Neutrophil (primary cell): ENCODE measurements around the gene KIF26A.

ENCODE experiments used
- H3K27ac ChIP-seq: fragments of 200-600 bp; sonication (generic); 2 replicates; pipeline ENCODE4 v1.5.1; 2016; ENCODE audit warnings: mild to moderate bottlenecking, moderate library complexity
- H3K27me3 ChIP-seq: fragments of 200-600 bp; sonication (generic); 2 replicates; pipeline ENCODE4 v1.6.0; 2016; ENCODE audit warnings: mild to moderate bottlenecking
- H3K36me3 ChIP-seq: fragments of 200-600 bp; sonication (generic); 2 replicates; pipeline ENCODE4 v1.5.1; 2017
- H3K4me1 ChIP-seq, 2 experiments: fragments of 200-600 bp in 1 of 2; sonication (generic) in 1 of 2; 1 replicate in 1 of 2; 2 replicates in 1 of 2; pipeline versions ENCODE4 v1.5.1 to v1.6.1; 2013 to 2016; ENCODE audit warnings: low read depth in 1 of 2, low read length in 1 of 2, mild to moderate bottlenecking in 1 of 2, moderate library complexity in 1 of 2; ENCODE audit not compliant: control insufficient read depth in 1 of 2, insufficient read depth in 1 of 2
- H3K4me3 ChIP-seq, 2 experiments: fragments of 200-600 bp in 1 of 2; sonication (generic) in 1 of 2; 1 replicate in 1 of 2; 2 replicates in 1 of 2; pipeline ENCODE4 v1.5.1; 2013 to 2016; ENCODE audit warnings: low read depth in 1 of 2, low read length in 1 of 2, mild to moderate bottlenecking in 1 of 2, moderate library complexity in 1 of 2
- H3K9me3 ChIP-seq: fragments of 200-600 bp; sonication (generic); 2 replicates; pipeline ENCODE4 v1.5.1; 2016
- TF ChIP-seq, protein P1 (sequence below): fragments of 200-600 bp; sonication (generic); IDR thresholded peaks from 2 replicates; pipeline ENCODE4 v1.5.1; 2016; ENCODE audit warnings: antibody characterized with exemption

KIF26A gene

DNA sequence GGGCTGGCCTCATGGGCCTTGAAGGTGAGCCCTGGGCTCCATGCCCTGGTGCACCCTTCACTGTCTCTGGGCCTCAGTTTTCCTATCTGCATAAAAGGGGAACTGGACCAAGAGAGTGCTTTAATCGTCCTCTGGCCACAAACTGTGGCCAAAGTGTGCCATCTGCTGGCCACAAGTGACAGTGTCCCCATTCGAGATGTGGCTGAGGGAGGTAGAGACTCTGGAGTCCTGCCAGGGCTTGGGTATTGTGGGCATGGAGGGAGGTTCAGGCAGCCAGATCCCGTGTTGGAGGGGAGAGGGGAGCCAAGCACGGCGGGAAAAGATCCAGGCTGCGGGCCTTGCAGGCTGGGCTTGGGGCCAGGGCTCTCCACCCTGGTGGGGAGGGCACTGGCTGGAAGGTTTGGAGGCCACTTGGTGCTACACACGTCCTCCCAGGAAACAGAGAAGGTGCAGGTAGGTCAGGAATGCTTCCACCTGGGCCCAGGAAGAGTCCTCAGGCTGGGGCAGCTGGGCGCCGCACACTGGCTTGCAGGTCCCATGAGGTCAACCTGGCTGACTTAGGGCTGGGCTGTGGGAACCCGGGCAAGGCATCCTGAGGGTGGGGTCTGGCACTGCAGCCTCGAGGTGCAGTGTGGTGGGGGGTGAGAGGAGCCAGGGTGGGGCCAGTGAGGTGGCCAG is 7.3 kb upstream of the KIF26A start:
- H3K4me1 ChIP-seq, result no peaks in the 10 kb centered on the region
- H3K9me3 ChIP-seq, result no peaks in the 10 kb centered on the region
- H3K4me3 ChIP-seq, result no peak overlapping the region
- H3K27ac ChIP-seq, result no peak overlapping the region
- peaks cover 57% of the 10 kb centered on the region for H3K27me3 ChIP-seq
- TF ChIP-seq, protein P1, sequence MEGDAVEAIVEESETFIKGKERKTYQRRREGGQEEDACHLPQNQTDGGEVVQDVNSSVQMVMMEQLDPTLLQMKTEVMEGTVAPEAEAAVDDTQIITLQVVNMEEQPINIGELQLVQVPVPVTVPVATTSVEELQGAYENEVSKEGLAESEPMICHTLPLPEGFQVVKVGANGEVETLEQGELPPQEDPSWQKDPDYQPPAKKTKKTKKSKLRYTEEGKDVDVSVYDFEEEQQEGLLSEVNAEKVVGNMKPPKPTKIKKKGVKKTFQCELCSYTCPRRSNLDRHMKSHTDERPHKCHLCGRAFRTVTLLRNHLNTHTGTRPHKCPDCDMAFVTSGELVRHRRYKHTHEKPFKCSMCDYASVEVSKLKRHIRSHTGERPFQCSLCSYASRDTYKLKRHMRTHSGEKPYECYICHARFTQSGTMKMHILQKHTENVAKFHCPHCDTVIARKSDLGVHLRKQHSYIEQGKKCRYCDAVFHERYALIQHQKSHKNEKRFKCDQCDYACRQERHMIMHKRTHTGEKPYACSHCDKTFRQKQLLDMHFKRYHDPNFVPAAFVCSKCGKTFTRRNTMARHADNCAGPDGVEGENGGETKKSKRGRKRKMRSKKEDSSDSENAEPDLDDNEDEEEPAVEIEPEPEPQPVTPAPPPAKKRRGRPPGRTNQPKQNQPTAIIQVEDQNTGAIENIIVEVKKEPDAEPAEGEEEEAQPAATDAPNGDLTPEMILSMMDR, result no peak
- no peaks in the 10 kb centered on the region for H3K36me3 ChIP-seq

DNA sequence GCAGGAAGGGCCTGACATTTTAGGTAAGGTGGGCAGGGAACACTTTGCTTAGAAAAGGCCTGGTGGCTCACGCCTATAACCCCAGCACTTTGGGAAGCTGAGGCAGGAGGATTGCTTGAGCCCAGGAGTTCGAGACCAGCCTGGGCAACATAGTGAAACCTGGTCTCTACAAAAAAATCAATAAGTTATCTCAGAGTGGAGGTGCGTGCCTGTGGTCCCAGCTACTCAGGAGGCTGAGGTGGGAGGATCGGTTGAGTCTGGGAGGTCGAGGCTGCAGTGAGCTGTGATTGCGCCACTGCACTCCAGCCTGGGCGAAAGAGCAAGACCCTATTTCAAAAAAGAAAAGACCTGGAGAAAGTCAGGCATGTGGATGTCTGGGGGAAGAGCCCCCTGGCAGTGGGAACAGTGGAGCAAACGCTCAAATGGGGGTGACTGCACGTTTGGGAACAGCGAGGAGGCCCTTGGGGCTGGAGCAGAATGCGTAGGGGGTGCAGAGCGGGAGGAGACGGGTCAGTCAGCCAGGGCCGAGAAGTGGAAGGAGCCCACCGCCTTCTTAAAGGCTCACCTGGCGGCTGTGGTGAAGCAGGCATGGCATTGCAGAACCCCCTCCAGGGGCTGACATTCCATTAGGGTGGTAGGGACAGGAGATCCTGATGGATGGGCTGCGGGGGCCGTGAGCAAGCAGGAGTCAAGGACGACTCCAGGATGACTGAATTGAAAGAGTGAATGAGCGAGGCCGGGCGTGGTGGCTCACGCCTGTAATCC is 6.2 kb upstream of the KIF26A start:
- Histone ChIP-seq H3K9me3 (no peaks in the 10 kb centered on the region), H3K27ac (no peak overlapping the region), H3K36me3 (no peaks in the 10 kb centered on the region), H3K4me3 (no peak overlapping the region), H3K27me3 (peaks cover 59% of the 10 kb centered on the region), H3K4me1 (no peaks in the 10 kb centered on the region)
- TF ChIP-seq, protein P1, result no peak

DNA sequence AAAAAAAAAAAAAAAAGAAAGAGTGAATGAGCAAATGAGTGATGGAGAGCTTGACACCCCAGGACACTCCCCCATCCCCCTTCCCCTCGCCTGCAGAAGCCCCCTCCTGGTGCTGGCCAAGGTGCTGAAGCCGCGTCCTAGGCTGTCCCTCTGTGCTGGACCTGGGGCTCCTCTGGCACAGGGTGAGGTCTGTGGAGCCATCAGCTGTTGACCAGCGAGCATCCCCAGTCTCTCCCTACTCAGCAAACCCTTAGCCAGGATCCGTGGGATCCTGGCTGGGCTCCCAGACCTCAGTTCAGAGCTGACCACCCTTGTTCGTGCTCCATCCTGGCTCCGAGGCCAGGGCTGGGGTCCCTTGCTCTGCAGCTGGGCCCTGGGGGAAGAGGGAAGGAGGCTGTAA is 5.4 kb upstream of the KIF26A start:
- H3K27ac ChIP-seq, result no peak overlapping the region
- no peaks in the 10 kb centered on the region for H3K9me3 ChIP-seq
- TF ChIP-seq, protein P1, result no peak
- H3K4me3 ChIP-seq, result no peak overlapping the region
- H3K27me3 ChIP-seq, result peaks cover 67% of the 10 kb centered on the region
- no peaks in the 10 kb centered on the region for H3K36me3 ChIP-seq
- H3K4me1 ChIP-seq, result peaks cover 5 to 8% of the 10 kb centered on the region in 2 experiments

DNA sequence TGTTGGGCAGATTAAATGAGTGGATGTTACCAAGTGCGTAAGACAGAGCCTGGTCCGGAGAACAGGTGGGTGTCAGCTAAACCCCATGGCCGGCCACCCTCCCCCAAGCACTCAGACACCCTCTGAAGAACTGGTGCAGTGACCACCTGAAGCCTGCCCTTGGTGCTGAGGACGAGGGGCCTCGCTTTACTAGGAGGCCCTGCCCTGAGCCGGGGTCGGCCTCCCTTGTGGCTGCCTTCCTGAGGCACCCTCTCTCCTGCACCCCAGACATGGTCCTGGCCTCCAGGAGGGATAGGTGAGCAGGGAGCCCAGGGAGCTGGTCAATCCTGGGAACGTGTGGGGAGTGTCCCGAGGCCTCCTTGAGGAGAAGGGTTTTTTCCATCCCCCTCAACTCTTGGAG is 4.9 kb upstream of the KIF26A start:
- TF ChIP-seq, protein P1, result no peak
- Histone ChIP-seq H3K27me3 (peaks cover 73% of the 10 kb centered on the region), H3K4me1 (peaks cover 7 to 13% of the 10 kb centered on the region in 2 experiments), H3K36me3 (no peaks in the 10 kb centered on the region), H3K27ac (no peak overlapping the region), H3K9me3 (no peaks in the 10 kb centered on the region), H3K4me3 (no peak overlapping the region)

DNA sequence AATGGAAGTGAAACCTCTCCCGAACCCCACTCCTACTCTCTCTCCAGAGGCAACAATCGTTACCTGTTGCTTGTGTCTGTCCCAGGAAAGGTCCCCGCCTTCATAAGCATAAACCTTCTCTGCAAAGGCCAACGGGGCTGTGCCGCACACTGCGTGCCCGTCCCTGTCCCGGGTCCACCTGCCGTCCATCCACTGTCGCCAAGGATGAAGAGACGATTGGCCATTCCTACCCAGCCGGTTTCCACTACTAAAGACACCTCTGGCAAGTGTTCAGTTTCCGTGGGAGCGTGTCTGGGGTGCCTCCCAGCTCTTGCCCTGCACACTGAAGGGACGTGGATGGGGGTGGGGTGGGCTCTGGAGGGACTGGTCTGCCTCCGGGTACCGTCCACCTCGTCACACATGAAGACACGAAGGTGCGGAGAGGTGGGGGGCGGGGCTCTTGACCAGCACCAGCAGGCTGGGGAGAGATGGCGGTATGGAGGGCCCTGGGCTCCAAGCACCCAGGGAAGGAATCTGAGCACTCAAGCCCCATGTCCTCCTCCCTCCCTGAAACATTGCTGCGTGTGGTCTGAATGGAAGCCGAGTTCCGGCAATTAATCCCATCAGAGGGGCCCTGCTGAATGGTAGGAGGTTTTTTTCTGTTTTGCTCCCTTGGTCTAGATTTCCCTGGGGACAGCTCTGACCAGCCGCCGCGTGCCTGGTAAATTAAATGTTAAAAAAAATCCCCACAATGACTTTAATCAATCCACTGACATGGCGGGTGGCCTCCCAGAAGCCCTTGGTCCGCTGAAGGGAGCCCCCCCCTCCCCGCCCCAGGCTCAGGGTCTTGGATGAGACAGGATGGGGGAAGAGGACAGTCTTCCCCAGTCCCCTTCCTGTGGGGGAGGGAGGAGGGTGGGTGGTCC is 4.1 kb upstream of the KIF26A start:
- Histone ChIP-seq H3K4me3 (no peak overlapping the region), H3K36me3 (no peaks in the 10 kb centered on the region), H3K4me1 (peaks cover 7 to 13% of the 10 kb centered on the region in 2 experiments), H3K27me3 (peaks cover 81% of the 10 kb centered on the region), H3K9me3 (no peaks in the 10 kb centered on the region), H3K27ac (no peak overlapping the region)
- TF ChIP-seq, protein P1, result no peak
